ENCODE results near the gene DCLK2.

Gene DCLK2

DNA sequence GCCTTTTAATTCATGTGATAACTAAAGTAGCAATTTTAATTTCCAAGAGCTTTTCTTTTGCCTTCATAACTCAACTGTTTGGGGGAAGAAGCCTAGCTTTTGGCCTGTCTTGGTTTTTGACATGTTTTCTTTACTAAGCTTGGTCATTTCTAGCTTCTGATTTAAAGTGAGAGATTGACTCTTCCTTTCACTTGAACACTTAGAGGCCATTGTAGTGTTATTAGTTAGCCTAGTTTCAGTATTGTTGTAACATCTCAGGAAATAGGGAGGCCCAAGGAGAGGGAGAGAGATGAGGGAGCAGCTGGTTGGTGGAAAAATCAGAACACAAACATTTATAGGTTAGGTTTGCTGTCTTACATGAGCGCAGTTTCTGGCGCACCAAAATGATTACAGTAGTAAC lies 44.8 kb downstream of the DCLK2 start:
- DNase-seq = no peak

- DNase-seq = no peak
Observed at GRCh38 chr4:150123796-150124677, 45.8 kb downstream of the DCLK2 start.

DNA sequence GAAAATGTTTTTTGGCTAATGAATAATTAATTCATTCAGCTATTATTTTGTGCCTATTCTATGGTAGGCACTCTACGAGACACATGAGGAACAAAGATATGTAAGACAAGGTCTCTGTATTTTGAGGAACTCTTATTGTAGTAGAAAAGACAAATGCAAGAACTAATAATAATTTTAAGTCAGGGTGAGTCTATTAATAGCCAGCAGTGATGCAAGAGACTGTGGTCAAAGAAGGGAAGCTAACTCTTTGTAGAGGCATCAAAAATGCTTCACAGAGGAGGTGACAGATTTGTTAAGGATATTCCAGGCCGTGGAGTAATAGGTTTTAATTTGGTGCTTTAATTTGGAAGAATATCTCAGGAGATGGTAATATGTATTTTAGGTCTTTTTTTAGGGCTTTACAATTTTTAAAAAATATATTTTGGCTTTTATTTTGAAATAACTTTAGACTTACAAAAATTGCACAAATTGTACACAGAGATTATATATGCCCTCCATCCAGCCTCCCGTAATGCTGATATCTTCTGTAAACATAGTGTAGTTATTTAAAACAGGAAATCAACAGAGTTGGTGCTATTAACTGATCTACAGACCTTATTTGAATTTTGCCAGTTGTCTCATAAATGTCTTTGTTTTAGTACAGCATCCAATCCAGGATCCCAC lies 48.1 kb downstream of the DCLK2 start:
- no peak for DNase-seq

DNA sequence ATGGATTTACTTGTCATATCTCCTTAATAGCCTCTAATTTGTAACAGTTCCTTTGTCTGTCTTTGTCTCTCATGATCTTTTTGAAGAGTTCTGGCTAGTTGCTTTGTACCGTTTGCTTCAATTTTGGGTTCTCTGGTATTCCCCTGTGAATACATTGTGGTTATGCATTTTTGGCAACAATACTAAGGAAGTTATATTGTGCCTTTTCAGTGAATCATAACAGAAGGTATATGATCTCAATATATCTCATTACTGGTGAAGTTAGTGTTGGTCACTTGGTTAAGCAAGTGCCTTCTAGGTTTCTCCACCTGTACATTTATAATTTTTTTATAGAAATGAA lies 48.6 kb downstream of the DCLK2 start:
- no peak for DNase-seq

GRCh38 chr4:150127757-150128156 lies 49.5 kb downstream of the DCLK2 start:
- DNase-seq = no peak

- DNase-seq = no peak
Observed at GRCh38 chr4:150130933-150131332, 52.7 kb downstream of the DCLK2 start.

- DNase-seq = no peak
Observed at GRCh38 chr4:150131581-150132228, 53.5 kb downstream of the DCLK2 start.

- DNase-seq = no peak
Observed at GRCh38 chr4:150133605-150134004, 55.4 kb downstream of the DCLK2 start.

DNA sequence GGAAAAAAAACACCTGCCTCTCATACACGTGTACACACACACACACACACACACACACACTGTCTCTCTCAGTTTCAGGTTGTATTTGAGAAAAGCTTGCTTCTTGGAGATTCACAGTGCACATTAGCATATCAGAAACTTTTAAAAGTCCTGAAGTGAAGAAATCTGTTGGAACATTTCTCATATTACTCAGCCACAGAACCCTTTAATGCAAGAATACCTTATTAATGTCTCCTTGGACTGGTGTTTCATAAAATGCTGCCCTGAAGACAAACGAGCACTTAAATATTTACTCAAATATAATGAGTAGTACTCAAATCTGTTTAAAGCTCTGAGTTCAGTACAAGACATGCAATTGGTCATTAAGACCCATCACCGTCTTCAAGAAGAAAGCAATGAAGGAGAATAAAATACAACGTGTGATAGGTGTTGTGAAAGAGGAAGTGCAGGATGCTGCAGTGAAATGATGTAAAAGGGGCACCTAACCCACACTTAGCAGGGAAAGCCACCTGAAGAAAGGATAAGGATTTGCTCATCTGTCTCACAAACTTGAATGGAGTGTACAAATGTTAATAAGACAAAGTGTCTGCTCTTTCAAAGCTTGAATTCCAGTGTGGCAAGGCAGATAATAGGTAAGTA lies 57.0 kb downstream of the DCLK2 start:
- DNase-seq = no peak

DNA sequence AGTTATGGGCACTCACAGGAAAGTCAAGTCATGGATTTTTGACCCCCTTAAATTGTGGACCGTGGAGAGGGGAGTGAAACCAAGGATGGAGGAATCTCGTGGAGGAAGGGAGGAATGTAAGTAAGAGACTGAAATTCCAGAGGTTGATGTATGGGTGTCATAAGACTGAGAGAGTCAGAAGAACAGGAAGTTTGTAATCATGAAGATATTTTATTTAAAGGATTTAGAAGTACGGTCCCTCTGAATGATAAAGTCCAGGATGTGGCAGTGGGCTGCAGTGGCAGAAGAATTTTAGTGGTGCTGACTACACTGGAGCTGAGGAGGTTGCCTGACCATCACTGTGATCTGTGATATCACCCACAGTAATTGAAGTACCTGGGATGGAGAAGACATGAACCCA lies 57.8 kb downstream of the DCLK2 start:
- no peak for DNase-seq

DNA sequence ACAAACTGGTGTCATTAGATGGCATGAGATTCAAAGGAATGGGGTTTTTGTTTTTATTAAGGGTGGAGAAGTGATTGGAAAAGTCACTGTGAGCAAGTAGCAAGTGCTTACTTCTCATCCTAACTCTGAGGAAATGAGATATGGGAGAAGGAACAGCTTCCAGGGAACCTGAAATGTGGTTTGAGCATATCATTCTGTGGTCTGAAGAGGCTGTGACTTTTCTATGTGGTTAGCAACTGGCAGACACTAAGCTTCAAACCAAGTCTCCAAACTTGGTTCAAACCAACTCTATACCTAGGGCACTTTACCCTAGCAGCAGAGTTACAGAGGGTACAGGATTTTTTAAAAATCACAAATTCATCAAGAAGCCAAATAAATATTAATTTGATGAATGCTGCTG lies 58.2 kb downstream of the DCLK2 start:
- no peak for DNase-seq

DNA sequence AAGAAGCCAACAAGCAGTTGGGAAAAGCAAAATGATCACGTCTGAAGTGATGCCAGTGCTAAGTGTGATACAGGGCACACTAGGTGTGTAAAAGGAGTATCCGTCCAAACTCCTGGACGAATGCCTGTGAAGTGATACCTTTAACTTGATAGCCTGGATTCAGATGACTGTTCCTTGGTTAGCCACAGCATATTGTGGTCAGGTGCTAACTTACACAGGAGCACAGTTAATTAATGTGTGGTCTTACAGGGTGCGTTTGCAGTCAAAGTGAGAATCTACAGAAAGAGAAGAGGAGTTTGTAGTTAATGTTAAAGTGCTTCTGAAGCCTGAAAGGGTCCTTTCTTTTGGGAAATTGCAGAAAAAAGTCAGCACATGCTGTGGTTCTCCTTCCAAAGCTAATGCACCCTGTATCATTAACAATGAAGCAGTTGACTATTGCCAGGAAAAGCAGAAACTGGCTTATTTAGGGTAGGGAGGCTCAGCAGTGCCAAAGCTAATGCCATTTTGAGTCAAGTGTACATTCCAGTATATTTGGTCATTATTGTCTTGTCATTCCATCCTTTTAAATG lies 61.1 kb downstream of the DCLK2 start:
- DNase-seq = no peak

- DNase-seq = no peak
Observed at GRCh38 chr4:150140774-150141400, 62.6 kb downstream of the DCLK2 start.

- no peak for DNase-seq
Observed at GRCh38 chr4:150141756-150142155, 63.5 kb downstream of the DCLK2 start.

GRCh38 chr4:150142831-150143230 lies 64.6 kb downstream of the DCLK2 start:
- no peak for DNase-seq

DNA sequence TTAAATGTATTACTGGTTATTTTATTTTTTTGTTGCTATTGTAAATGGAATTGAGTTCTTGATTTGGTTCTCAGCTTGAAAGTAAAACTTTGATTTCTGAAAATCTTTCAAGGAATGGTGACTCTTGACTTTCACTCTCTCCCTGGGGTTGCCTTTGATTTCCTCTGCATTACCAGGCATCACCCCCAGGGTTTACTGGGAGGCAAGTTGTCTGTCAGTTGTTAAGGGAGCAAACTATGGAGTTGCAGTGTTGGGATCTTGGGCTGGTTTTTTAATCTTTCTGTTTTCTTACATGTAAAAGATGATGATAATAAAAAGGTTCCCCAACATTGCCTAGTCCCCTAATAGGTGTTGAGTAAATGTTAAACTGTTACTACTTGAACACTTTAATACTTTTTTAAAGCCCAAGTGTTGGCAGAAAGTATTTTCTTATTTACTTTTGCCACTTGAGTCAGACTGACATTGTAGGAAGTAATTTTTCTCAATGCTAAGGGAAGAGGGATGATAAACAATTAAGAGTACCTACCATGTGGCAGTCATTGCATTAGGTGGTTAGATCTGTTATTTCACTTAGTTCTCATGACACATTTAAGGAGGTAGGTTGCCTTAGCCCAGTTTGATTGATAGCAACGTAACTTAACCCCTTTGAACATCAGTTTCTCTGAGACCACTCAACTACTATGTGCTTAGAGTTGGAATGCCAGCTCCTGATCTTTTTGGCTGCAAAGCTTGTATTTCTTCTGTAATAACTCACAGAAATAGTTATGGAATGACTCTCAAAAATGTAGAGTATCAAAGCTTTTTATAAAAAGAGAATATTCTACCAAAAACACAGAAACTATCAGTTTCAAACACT lies 67.1 kb downstream of the DCLK2 start:
- DNase-seq = no peak

- no peak for DNase-seq
Observed at GRCh38 chr4:150145946-150146340, 67.7 kb downstream of the DCLK2 start.

GRCh38 chr4:150149381-150149780 lies 71.1 kb downstream of the DCLK2 start:
- no peak for DNase-seq

- no peak for DNase-seq
Observed at GRCh38 chr4:150150629-150151062, 72.4 kb downstream of the DCLK2 start.

- DNase-seq = no peak
Observed at GRCh38 chr4:150152766-150153165, 74.5 kb downstream of the DCLK2 start.

- no peak for DNase-seq
Observed at GRCh38 chr4:150155391-150155790, 77.1 kb downstream of the DCLK2 start.

- no peak for DNase-seq
Observed at GRCh38 chr4:150156543-150156942, 78.3 kb downstream of the DCLK2 start.

All from NCI-H1436 treated with DMSO at 0.1 percent for 48 hours (cell line).